ENCODE measurements around the gene SLC5A9. TPM values are rescaled to one million over a fixed set of nuclear protein-coding genes. Genes with fewer than 3 reads are reported as not detected.
"Not testable (repeated sequence)": the region's sequence is repeated elsewhere in the genome, so short reads cannot be mapped to it uniquely, and the experiment has no call there.

Gene SLC5A9
- total RNA-seq, 1 experiment from 2014 or later: not detected

DNA sequence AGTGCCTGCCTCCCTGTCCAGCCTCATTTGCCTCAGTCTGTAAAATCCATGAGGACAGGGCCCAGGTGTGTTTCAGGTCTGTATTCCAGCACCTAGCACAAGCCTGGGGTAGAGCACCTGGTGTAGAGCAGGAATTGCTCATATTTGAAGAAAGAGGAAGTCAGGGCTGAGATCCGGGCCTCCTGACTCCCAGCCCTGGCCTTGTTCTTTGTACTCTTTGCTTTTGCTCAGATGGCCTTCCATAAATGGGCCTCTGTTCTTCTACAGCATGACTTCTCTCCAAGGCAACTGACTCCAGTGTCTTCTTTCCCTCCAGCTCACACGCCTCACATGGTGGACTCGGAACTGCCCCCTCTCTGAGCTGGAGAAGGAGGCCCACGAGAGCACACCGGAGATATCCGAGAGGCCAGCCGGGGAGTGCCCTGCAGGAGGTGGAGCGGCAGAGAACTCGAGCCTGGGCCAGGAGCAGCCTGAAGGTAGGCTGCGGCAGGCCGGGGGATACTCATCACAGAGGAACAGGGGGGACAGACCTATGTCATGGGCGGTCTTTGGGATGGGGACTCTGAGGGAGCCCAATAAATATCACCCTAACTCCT lies 19.7 kb downstream of the SLC5A9 start:
- DNase-seq (ENCODE audit: low spot score): no peak

DNA sequence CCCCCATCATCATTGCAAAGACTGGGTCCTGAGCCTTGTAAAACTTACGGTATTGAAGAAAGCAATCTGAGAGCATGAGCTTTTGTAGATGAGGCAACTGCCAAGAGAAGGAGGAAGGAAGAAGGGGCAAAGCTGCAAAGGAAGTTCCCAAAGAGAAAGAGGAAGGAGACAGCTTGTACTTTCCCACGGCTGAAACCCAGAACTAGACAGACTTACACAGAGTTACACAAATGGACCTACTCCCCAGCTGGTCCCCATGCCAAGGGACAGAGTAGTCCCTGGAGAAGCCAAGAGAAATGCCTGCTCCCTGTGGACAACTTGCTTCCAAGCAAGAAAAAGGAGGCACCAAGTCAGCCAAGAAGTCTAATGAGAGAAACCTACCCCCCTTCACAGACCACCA lies 22.6 kb downstream of the SLC5A9 start:
- DNase-seq (ENCODE audit: low spot score): no peak

DNA sequence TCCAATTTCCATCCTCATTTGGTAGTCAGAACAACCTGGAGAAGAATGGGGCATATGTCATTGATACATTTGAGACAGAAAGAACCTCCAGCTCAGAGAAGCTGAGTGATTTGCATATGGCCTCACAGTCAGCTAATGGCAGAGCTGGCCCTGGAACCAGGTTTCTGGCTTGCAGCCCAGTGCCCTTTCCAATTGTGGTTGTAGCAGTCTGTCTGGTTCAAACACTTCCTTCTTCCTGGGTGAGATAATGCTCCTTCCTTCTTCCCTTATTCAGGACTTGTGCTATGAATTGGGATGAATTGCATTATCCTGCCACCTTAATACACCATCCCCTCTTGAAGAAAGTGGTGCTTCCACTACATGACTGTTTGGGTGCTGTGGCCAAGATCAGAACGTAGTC lies 24.2 kb downstream of the SLC5A9 start:
- DNase-seq (ENCODE audit: low spot score): no peak

DNA sequence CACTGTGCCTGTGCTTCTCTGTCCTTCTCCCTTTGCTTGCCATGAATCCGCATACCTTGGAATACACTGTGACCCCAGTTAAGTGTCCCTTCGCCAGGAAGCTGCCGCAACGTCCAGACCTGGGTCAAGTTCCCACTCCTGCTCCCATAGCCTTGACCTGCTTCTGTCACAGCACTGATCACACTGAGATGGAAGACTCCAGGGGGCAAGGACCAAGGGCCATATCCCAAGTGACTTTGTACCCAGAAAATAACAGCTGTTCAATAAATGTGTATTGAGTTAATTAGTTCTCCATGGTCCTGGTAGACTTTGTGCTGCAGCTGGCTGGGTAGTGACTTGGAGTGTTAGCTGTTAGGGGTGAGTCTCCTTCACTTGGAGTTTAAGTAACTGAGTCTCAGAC lies 25.8 kb downstream of the SLC5A9 start:
- DNase-seq (ENCODE audit: low spot score): no peak

DNA sequence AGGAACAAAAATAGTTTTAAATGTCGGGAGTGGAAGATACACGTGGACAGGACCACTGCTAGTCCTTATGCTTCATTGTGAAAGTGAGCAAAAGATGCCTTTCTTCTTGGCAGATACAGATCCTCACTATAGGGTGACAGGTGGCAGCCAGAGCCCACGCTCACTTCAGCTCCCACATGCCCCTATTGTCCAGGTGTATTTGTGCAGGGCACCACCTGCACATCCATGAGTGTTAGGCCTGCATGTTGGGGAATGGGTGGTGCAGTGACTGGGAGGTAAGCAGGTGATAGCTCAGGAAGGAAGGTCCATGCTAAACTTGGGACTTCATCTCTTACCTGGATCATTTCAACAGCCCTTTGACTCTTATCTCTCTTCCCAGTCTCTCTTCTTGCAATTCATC lies 27.4 kb downstream of the SLC5A9 start:
- no peak for DNase-seq (ENCODE audit: low spot score)

DNA sequence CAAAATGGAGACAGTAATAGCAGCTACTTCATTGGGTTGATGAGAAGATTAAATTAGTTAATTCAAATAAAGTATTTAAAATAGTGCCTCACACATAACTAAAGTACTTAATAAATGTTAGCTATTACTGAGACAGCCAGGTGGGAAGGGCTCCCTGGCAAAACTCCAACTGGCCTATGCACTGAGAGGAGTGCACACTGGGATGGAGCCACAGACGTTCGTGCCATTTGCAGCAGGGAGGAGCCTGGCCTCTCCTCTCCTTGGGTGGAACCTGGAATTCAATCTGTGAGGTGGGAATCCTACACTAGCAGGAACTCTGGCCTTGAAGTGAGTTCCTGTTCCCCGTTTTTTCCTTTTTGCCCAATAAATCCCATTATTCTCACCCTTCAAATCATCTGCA lies 28.1 kb downstream of the SLC5A9 start:
- DNase-seq (ENCODE audit: low spot score): no peak

DNA sequence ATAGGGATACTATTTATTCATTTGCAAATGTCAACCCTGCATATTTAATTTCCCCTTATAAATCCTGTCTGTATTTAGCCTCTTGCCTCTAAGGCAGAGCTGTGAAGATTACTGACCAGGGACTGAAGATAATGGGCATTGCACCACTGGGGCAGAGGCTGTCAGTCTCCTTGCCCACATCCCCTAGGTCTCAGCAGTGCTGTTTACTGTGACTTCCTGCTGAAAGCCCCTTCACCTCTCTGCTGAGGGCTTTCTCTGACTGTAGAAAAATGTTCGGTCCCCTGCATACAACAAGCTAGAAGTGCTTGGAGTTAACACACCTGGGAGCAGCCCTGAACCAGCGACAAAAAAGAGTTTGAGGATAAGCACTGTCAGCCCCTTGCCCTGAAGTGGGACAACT lies 28.8 kb downstream of the SLC5A9 start:
- DNase-seq (ENCODE audit: low spot score): no peak

DNA sequence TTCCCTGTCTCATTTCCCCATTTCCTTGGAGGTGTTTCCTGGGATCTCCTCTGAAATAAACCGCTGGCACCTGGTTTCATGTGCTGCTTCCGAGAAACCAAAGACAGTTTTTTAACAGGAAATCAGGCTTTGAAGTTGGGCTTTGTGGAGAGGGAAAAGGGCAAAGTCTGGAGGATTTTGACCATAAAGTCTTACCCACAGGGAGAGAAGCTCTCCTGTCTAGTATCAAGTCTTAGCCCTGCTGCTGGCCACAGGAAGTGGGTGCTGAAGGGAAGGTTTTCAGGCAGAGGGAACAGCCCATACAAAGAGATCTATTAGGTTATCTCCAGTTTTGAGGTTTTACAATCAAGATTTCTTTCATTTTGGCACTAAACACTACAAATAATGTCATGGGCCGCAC lies 29.3 kb downstream of the SLC5A9 start:
- no peak for DNase-seq (ENCODE audit: low spot score)

DNA sequence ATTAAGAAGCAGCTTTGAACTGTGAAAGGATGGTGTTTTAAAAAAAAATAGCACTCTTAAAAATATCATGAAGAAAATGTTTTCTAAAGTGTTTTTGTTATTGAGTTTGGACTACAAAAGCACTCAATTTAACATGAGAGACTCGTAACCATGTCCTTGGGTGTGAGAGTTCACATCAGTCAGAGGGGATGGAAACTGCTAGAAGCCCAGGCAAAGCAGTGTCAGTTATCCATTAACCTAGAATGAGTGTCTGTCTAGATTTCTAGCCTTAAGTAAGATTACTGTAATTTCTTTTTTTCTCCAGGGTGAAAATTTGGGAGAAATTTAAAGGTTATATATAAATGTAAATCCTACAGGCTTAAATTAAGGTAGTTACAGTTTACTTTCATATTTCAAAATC lies 31.7 kb downstream of the SLC5A9 start:
- no peak for DNase-seq (ENCODE audit: low spot score)

DNA sequence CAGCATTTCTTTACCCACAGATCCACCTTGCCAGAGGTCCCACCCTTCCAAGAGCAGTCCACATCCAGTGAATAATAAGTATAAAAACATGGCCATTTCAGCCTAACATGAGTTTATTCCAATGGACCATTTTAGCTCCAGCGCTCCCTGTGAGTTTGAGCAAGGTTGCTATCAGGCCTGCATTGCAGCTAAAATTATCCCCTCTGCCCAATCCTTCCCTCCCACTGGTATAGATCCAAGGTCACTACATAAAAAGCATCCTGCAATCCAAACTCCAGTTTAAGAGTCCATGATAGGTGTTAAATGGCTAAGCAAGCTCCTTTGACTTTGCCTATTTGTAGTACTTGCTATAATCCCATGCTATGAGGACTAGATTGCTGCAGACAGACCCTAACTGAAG lies 35.6 kb downstream of the SLC5A9 start:
- DNase-seq (ENCODE audit: low spot score): no peak

DNA sequence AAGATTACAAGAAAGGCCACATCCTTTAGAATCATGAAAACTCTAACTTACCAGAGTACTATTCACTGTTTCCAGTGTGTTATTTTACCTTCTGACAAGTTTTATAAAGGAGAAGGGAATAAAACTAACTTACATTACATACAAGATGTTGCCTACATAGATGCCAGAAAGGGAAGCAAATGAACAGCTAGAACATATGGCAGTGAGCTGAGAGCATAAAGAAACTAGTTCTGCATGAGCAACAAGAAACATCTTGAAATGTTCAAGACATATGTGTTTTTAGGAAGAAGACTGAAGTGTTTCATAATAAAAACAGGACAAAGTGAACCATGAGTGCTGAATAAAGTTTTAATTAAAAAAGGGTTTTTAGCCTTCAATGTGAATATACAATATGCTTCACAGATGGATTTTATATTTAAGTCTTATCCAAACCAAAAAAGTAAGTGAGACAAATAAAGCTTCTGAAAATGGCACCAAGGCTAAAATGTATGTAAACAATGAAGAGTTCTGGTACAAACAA lies 39.4 kb downstream of the SLC5A9 start:
- DNase-seq (ENCODE audit: low spot score): no peak

DNA sequence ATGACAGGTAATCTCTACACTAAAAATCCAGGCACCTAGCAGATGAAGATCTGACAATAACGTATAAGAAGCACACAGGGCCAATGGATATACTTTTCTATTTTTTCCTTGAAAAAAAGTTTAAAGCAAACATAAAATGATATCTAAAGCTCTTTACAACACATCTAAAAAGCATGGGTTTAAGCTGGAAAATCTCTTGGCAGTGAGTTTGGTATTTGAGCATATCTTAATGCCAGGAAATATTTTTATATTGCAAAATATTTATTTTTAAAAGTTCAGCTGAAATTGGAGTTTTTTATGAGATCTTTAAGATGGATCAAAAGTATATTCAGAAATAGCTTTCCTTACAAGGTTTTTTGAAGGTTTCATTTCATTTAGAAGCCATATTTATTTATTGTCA lies 40.5 kb downstream of the SLC5A9 start:
- DNase-seq (ENCODE audit: low spot score): no peak

DNA sequence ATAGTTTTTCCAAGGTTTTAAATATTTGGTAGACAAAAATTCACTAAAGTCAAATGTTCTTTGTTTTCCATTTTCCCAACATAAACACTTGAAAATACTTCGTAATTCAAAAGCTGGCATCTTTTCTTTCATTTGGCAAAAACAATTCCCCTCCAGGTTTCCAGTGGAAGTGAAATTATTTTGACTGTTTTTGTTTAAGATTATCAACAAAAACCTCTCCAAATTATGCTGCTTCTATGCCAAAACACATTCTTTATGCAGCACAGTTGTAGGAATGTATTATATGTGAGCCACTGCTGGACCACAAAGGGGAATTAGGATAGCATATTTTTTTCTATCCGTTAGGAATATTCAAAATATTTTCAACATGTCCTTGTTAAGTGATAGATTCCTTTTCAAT lies 44.1 kb downstream of the SLC5A9 start:
- DNase-seq (ENCODE audit: low spot score): no peak

DNA sequence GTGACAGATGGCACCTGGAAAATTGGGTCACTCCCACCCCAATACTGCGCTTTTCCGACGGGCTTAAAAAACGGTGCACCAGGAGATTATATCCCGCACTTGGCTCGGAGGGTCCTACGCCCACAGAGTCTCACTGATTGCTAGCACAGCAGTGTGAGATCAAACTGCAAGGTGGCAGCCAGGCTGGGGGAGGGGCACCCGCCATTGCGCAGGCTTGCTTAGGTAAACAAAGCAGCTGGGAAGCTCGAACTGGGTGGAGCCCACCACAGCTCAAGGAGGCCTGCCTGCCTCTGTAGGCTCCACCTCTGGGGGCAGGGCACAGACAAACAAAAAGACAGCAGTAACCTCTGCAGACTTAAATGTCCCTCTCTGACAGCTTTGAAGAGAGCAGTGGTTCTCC lies 54.9 kb downstream of the SLC5A9 start:
- not testable (repeated sequence) for DNase-seq (ENCODE audit: low spot score)

DNA sequence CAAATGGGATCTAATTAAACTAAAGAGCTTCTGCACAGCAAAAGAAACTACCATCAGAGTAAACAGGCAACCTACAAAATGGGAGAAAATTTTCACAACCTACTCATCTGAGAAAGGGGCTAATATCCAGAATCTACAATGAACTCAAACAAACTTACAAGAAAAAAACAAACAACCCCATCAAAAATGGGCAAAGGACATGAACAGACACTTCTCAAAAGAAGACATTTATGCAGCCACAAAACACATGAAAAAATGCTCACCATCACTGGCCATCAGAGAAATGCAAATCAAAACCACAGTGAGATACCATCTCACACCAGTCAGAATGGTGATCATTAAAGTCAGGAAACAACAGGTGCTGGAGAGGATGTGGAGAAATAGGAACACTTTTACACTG lies 59.8 kb downstream of the SLC5A9 start:
- not testable (repeated sequence) for DNase-seq (ENCODE audit: low spot score)

DNA sequence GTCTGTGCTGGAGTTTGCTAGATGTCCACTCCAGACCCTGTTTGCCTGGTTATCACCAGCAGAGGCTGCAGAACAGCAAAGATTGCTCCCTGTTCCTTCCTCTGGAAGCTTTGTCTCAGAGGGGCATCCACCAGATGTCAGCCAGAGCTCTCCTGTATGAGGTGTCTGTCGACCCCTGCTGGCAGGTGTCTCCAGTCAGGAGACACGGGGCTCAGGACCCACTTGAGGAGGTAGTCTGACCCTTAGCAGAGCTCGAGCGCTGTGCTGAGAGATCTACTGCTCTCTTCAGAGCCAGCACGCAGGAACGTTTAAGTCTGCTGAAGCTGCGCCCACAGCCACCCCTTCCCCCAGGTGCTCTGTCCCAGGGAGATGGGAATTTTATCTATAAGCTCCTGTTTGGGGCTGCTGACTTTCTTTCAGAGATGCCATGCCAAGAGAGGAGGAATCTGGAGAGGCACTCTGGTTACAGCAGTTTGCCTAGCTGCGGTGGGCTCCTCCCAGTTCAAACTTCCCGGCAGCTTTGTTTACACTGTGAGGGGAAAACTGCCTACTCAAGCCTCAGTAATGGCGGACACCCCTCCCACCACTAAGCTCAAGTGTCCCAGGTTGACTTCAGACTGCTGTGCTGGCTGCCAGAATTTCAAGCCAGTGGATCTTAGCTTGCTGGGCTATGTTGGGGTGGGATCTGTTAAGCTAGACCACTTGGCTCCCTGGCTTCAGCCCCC lies 62.3 kb downstream of the SLC5A9 start:
- not testable (repeated sequence) for DNase-seq (ENCODE audit: low spot score)

DNA sequence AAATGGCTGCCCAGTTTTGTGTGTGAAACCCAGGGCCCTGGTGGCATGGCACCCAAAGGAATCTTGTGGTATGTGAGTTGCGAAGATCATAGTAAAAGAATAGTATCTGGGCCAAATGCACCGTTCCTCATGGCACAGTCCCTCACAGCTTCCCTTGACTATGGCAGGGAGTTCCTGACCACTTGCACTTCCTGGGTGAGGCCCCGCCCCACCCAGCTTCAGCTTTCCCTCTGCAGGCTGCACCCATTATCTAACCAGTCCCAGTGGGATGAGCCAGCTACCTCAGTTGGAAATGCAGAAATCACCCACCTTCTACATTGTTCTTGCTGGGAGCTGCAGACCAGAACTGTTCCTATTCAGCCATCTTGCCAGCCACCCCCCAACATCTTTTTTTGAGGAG lies 63.0 kb downstream of the SLC5A9 start:
- no peak for DNase-seq (ENCODE audit: low spot score)

DNA sequence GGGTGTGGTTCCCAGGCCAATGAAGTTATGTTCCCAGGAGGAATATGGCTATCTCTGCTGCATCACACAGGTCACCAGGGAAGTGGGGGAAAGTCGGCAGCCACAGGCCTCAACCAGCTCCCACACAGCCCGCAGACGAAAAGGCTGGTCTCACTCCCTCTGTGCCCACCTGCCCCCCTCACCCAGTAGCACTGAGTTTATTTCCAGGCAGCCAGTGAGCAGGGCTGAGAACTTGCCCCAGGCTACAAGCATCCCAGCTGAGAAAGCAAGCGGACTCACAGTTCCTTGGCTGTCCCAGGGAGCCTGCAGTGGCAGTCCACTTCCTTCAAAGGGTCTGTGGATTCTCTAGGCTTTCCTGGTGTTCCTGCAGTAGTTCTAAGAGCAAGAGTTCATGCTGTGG lies 68.9 kb downstream of the SLC5A9 start:
- DNase-seq (ENCODE audit: low spot score): no peak

DNA sequence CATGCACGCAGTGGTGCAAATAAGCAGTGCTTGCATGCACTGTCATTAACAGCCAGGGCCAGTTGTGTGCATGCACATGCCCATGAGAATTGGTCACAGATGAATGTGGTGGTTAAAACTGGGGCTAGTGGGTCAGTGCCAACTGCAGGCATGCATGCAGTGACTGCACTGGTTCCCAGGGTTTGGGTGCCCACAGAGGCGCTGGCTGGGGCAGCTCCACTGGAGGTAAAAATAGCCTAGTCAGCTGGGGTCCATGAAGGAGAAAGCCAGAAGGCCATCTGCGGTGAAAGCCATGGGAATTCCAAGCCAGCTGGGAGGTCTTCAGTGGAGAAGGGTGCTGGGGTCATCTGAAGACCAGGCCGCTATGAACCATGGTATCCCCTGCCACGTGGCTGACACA lies 70.2 kb downstream of the SLC5A9 start:
- DNase-seq (ENCODE audit: low spot score): no peak

DNA sequence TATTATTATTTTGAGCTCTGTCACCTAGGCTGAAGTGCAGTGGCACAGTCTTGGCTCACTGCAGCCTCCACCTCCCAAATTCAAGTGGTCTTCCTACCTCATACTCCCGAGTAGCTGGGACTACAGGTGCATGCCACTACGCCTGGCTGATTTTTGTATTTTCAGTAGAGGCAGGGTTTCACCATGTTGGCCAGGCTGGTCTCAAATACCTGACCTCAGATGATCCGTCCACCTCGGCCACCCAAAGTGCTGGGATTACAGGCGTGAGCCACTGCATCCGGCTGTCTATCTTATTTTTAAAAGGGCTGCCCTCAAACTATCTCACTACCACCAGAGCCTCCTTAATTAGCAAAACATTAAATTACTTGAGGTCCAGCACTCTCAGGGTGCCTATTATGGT lies 71.6 kb downstream of the SLC5A9 start:
- not testable (repeated sequence) for DNase-seq (ENCODE audit: low spot score)

DNA sequence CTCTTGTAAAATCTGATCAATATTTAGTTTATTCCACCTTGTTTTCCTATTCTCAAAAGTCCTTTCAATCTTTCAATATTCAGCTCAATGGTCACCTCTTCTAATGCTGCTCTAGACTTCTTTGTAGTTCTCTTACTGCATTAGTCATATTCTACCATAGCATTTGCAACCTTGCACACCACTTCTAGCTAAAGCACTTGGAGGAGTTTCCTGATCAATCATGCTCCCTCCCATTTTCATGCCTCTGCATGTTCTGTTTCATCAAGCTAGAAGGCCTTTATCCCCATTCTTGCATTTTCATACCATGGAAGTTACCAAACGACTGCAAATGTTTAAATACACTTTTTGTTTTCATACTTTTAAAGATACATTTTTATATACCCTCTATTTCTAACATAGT lies 72.1 kb downstream of the SLC5A9 start:
- DNase-seq (ENCODE audit: low spot score): no peak
